Esophagus muscularis mucosa (tissue), 4 donors: ENCODE results near the gene UBE2L3. TPM values are rescaled to one million over a fixed set of nuclear protein-coding genes. Genes with fewer than 3 reads are reported as not detected.

Source experiments
- DNase-seq: peaks from one replicate; pipeline ENCODE4 v3.0.0-alpha.2; 2017; ENCODE audit errors: extremely low spot score
- H3K27ac ChIP-seq, 4 donors: fragments of 200-600 bp; sonication (generic); replicated peaks in 1 of 4; 1 replicate in 3 of 4; 2 replicates in 1 of 4; pipeline ENCODE4 v1.5.1; 2016 to 2019; ENCODE audit warnings: mild to moderate bottlenecking in 1 of 4
- H3K27me3 ChIP-seq, 4 donors: fragments of 200-600 bp; sonication (generic); one replicate each; pipeline versions ENCODE4 v1.5.1 to v1.6.0; 2016 to 2019
- H3K36me3 ChIP-seq, 4 donors: fragments of 200-600 bp; sonication (generic); one replicate each; pipeline ENCODE4 v1.5.1; 2016 to 2019
- H3K4me1 ChIP-seq, 4 donors: fragments of 200-600 bp; sonication (generic); one replicate each; pipeline ENCODE4 v1.5.1; 2016 to 2019
- H3K4me3 ChIP-seq, 4 donors: fragments of 200-600 bp; sonication (generic); 1 replicate in 2 of 4; 2 replicates in 2 of 4; pipeline ENCODE4 v1.5.1; 2016 to 2019; ENCODE audit warnings: mild to moderate bottlenecking in 4 of 4, moderate library complexity in 1 of 4
- H3K9me3 ChIP-seq, 4 donors: fragments of 200-600 bp; sonication (generic); 1 replicate in 3 of 4; 2 replicates in 1 of 4; pipeline ENCODE4 v1.5.1; 2016 to 2019
- CTCF ChIP-seq, 3 experiments: fragments of 200-600 bp in 2 of 3; fragments of 450-650 bp in 1 of 3; sonication (generic) in 2 of 3; IDR thresholded peaks; one replicate each; pipeline ENCODE4 v1.5.1; 2017 to 2019; ENCODE audit warnings: antibody characterized with exemption in 3 of 3, mild to moderate bottlenecking in 2 of 3, moderate library complexity in 1 of 3
- EP300 ChIP-seq: sonication (generic); formaldehyde crosslinking; IDR thresholded peaks from one replicate; pipeline ENCODE4 v1.6.1; 2017; ENCODE audit warnings: antibody characterized with exemption
- POLR2A ChIP-seq: fragments of 450-650 bp; IDR thresholded peaks from one replicate; pipeline ENCODE4 v1.6.1; 2017; ENCODE audit warnings: antibody characterized with exemption, moderate library complexity, mild to moderate bottlenecking, low read depth
- POLR2AphosphoS5 ChIP-seq, 2 donors: sonication (generic); formaldehyde crosslinking; IDR thresholded peaks; one replicate each; pipeline ENCODE4 v1.6.1; 2017; ENCODE audit warnings: antibody characterized with exemption in 2 of 2
- WGBS: methylation state at CpG from one replicate; pipeline ENCODE4 v1.1.5; 2018; 5-methylcytosine and 5-hydroxymethylcytosine counted together
- intact Hi-C: fragments of 100-400 bp; cut with DNase I; formaldehyde crosslinking; loops from one replicate; pipeline ENCODE4 v1.15.1; 2023
- total RNA-seq, 4 donors: library from RNA; depleted of rRNA; stranded (reverse); fragments of >200 nt; gene quantifications; one replicate each; pipeline versions ENCODE4 v1.1.0 to v1.2.1, GENCODE V29; 2016

UBE2L3 gene
- total RNA-seq, 4 donors from 2014 or later: 47.3 to 84.7 (median 65.2) TPM

DNA sequence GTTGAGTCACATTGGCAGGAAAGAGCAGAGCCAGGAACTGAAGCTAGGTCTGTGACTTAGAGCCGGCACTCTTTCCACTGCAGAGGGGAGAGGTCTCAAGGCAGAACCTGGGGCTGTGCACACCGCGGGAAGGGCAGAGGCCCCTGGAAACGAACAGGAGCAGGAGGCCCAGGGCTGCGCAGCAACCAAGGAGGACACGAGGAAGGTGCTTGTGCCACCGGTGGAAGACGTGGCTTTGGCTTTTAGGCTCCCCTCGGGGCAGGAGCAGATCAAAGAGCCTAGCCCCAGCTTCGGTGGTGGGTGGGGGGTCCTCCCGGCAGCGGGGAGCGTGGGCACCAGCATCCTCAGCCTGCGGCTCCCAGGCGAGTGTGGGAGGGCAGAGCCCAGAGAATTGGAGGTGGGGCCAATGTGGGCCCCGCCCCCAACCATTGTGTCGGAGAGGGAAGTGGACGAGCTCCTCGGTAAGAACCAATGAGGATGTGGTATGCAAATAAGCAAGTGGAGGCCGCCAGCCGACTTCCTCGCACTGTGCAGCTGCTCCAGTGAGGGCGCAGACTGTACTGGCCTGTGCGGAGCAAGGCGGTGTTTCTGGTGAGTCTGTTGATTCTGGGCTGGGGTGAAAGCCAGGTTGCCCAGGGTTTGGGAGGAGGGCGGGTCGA, 64.9 kb downstream of the UBE2L3 start, which contains the start of gene CCDC116:
Gene CCDC116 (plus strand): TSS at position 524 of the 659 bp plus-strand sequence. CDS start 422 bp downstream, outside the sequence.
- peaks cover 0 to 8% (median 5%) of the 10 kb centered on the region in 4 donors for H3K36me3 ChIP-seq
- TF ChIP-seq POLR2AphosphoS5 (IDR thresholded peaks at IDR 0.05): no peak
- no peak for TF ChIP-seq CTCF (IDR thresholded peaks at IDR 0.05)
- no peak for TF ChIP-seq EP300
- no peak for TF ChIP-seq POLR2A
- no peak within 1 kb of the TSS for H3K4me3 ChIP-seq
- H3K9me3 ChIP-seq: no peaks in the 10 kb centered on the region
- WGBS: 91% methylated on average over 24 of the region's 27 CpGs
- H3K27me3 ChIP-seq: no peaks in the 10 kb centered on the region
- intact Hi-C loops: no loop called here
- DNase-seq: no peak
- H3K27ac ChIP-seq: no peak within 1 kb of the TSS
- H3K4me1 ChIP-seq: peaks cover 12 to 24% (median 17%) of the 10 kb centered on the region in 4 donors

- no peaks in the 10 kb centered on the region for H3K9me3 ChIP-seq
- H3K4me1 ChIP-seq: peaks cover 12 to 24% (median 17%) of the 10 kb centered on the region in 4 donors
- no peak for TF ChIP-seq POLR2A
- H3K36me3 ChIP-seq: peaks cover 0 to 6% (median 5%) of the 10 kb centered on the region in 4 donors
- WGBS: 97% methylated on average over 18 of the region's 18 CpGs
- no peak overlapping the region for H3K27ac ChIP-seq
- intact Hi-C loops: no loop called here
- no peak overlapping the region for H3K4me3 ChIP-seq
- DNase-seq: no peak
- no peaks in the 10 kb centered on the region for H3K27me3 ChIP-seq
These were observed 65.4 kb downstream of the UBE2L3 start for GRCh38 chr22:21632931-21633330.

- H3K27me3 ChIP-seq: no peaks in the 10 kb centered on the region
- 97% methylated on average over 4 of the region's 4 CpGs for WGBS
These were observed 66.0 kb downstream of the UBE2L3 start for GRCh38 chr22:21633481-21633880.

DNA sequence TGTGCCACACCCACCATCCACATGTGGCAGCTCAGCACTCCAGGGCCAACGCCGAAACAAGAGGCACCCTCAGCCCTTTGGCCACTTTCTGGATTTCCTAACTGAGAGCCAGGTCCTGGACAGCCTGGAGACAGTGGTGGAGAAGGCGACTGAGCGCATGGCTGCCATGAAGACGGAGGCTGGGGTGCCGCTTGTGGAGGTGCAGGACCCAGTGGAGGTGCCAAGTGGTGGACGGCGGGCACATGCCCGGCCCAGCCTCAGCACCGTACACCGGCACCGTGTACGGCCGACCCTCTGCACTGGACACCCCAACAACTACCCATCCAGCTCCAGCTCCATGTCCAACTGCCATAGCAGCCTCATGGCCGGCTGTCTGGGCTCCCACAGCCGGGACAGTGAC, 66.6 kb downstream of the UBE2L3 start:
- no peak for DNase-seq
- no peak overlapping the region for H3K27ac ChIP-seq
- H3K4me3 ChIP-seq: no peak overlapping the region
- TF ChIP-seq POLR2A: no peak
- no peak for TF ChIP-seq EP300
- no peak for TF ChIP-seq POLR2AphosphoS5 (IDR thresholded peaks at IDR 0.05)
- no peaks in the 10 kb centered on the region for H3K27me3 ChIP-seq
- H3K36me3 ChIP-seq: no peaks in the 10 kb centered on the region
- no peaks in the 10 kb centered on the region for H3K9me3 ChIP-seq
- H3K4me1 ChIP-seq: peaks cover 4 to 12% (median 8%) of the 10 kb centered on the region in 4 donors
- intact Hi-C loops: no loop called here
- WGBS: 87% methylated on average over 16 of the region's 16 CpGs

More at GRCh38 chr22:21633481-21633880, 66.0 kb downstream of the UBE2L3 start:
- Histone ChIP-seq H3K36me3 (peaks cover 0 to under 1% (median 0%) of the 10 kb centered on the region in 4 donors), H3K27ac (no peak overlapping the region), H3K4me1 (peaks cover 10 to 18% (median 14%) of the 10 kb centered on the region in 4 donors), H3K9me3 (no peaks in the 10 kb centered on the region), H3K4me3 (no peak overlapping the region)
- TF ChIP-seq EP300 (no peak), CTCF (IDR thresholded peaks at IDR 0.05) (no peak), POLR2A (no peak), POLR2AphosphoS5 (IDR thresholded peaks at IDR 0.05) (no peak)
- intact Hi-C loops: no loop called here
- DNase-seq: no peak

- TF ChIP-seq CTCF (IDR thresholded peaks at IDR 0.05) (no peak), POLR2A (no peak), POLR2AphosphoS5 (IDR thresholded peaks at IDR 0.05) (no peak), EP300 (no peak)
- Histone ChIP-seq H3K4me1 (peaks cover 0 to 6% (median 4%) of the 10 kb centered on the region in 4 donors), H3K9me3 (no peaks in the 10 kb centered on the region), H3K4me3 (no peak overlapping the region), H3K27ac (no peak overlapping the region), H3K27me3 (no peaks in the 10 kb centered on the region), H3K36me3 (no peaks in the 10 kb centered on the region)
- whole genome bisulfite sequencing: 80% methylated on average over 11 of the region's 19 CpGs
- intact Hi-C loops: no loop called here
- no peak for DNase-seq
These were observed 67.3 kb downstream of the UBE2L3 start for GRCh38 chr22:21634844-21635243.
